ENCODE data around the gene SLC4A4.

SLC4A4 gene

GRCh38 chr4:71472946-71473345 lies 134.1 kb downstream of the SLC4A4 start:
- H3K4me3 ChIP-seq, result no peak overlapping the region
- no peaks in the 10 kb centered on the region for H3K9me3 ChIP-seq
- intact Hi-C loops (cut with DNase I; ENCODE audit: low total_unique reads), result no loop called here
- no peak for TF ChIP-seq CTCF (IDR thresholded peaks at IDR 0.05)
- H3K4me1 ChIP-seq, result peaks cover 0 to 18% (median 3%) of the 10 kb centered on the region in 4 donors
- H3K36me3 ChIP-seq, result no peaks in the 10 kb centered on the region
- H3K27ac ChIP-seq, result no peak overlapping the region
- no peak for DNase-seq
- no peaks in the 10 kb centered on the region for H3K27me3 ChIP-seq

GRCh38 chr4:71473541-71474240 lies 134.9 kb downstream of the SLC4A4 start:
- Histone ChIP-seq H3K9me3 (no peaks in the 10 kb centered on the region), H3K27me3 (no peaks in the 10 kb centered on the region), H3K4me1 (peaks cover 0 to 18% (median 3%) of the 10 kb centered on the region in 4 donors), H3K27ac (no peak overlapping the region), H3K4me3 (no peak overlapping the region), H3K36me3 (no peaks in the 10 kb centered on the region)
- intact Hi-C loops (cut with DNase I; ENCODE audit: low total_unique reads), result no loop called here
- no peak for TF ChIP-seq CTCF (IDR thresholded peaks at IDR 0.05)
- no peak for DNase-seq

- H3K27ac ChIP-seq, result no peak overlapping the region
- H3K27me3 ChIP-seq, result no peaks in the 10 kb centered on the region
- intact Hi-C loops (cut with DNase I; ENCODE audit: low total_unique reads), result no loop called here
- peaks cover 0 to 18% (median 3%) of the 10 kb centered on the region in 4 donors for H3K4me1 ChIP-seq
- TF ChIP-seq CTCF (IDR thresholded peaks at IDR 0.05), result no peak
- DNase-seq, result no peak
- no peak overlapping the region for H3K4me3 ChIP-seq
- no peaks in the 10 kb centered on the region for H3K9me3 ChIP-seq
- H3K36me3 ChIP-seq, result no peaks in the 10 kb centered on the region
Measured at GRCh38 chr4:71474731-71475130, 135.9 kb downstream of the SLC4A4 start.

GRCh38 chr4:71476240-71476639 lies 137.4 kb downstream of the SLC4A4 start:
- DNase-seq, result no peak
- Histone ChIP-seq H3K27ac (no peak overlapping the region), H3K4me1 (peaks cover 0 to 25% (median 3%) of the 10 kb centered on the region in 4 donors), H3K27me3 (no peaks in the 10 kb centered on the region), H3K36me3 (no peaks in the 10 kb centered on the region), H3K4me3 (no peak overlapping the region), H3K9me3 (no peaks in the 10 kb centered on the region)
- intact Hi-C loops (cut with DNase I; ENCODE audit: low total_unique reads), result no loop called here
- TF ChIP-seq CTCF (IDR thresholded peaks at IDR 0.05), result no peak

GRCh38 chr4:71486550-71487343 lies 147.9 kb downstream of the SLC4A4 start:
- no peak overlapping the region for H3K4me3 ChIP-seq
- H3K36me3 ChIP-seq, result no peaks in the 10 kb centered on the region
- intact Hi-C loops (cut with DNase I; ENCODE audit: low total_unique reads), result no loop called here
- no peaks in the 10 kb centered on the region for H3K9me3 ChIP-seq
- peaks cover 0 to 16% (median 0%) of the 10 kb centered on the region in 4 donors for H3K4me1 ChIP-seq
- H3K27ac ChIP-seq, result peak overlapping the region; percentile 1 to 21
- TF ChIP-seq CTCF (IDR thresholded peaks at IDR 0.05), result no peak
- H3K27me3 ChIP-seq, result no peaks in the 10 kb centered on the region
- no peak for DNase-seq

All from tibial artery (tissue), 4 donors.